ENCODE data around the gene DPP10.

DNA sequence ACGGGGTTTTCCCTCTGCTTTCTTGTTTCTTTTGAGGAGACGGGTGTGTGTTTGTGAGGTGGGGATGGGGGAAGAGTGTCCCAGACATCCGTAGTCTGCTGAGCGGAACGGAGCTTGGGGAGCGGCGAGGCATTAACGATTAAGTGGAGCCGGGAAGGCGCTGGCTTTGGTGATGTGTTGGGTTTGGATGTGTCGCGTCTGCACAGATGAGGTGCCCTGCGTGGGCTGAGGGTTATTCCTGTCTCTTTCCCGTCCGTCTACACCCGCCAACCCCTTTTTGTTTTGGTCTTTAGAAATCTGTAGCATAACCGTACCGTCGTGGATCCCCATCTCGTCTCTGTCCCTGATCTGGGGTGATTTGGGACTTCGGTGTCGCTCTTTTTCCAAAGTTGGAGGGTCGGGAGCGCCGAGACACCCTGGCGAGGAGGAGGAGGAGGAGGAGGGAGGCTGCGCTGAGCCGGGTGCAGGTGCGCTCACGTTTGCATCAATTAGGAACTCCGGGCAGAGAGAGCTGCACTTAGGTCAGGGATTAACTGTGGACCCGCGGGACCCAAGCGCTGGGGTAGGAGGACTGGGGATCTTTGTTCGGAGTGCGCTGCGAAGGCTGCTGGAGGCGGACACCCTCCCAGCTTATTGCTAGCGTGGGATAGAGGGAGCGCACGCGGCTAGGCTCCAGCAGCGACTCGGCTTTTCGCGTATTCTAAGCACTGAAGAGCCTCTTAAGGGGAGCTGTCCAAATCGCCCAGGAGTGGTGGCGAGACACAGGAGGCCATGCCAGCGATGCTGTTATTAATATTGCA, 720.3 kb downstream of the DPP10 start:
- TF ChIP-seq, protein P1, sequence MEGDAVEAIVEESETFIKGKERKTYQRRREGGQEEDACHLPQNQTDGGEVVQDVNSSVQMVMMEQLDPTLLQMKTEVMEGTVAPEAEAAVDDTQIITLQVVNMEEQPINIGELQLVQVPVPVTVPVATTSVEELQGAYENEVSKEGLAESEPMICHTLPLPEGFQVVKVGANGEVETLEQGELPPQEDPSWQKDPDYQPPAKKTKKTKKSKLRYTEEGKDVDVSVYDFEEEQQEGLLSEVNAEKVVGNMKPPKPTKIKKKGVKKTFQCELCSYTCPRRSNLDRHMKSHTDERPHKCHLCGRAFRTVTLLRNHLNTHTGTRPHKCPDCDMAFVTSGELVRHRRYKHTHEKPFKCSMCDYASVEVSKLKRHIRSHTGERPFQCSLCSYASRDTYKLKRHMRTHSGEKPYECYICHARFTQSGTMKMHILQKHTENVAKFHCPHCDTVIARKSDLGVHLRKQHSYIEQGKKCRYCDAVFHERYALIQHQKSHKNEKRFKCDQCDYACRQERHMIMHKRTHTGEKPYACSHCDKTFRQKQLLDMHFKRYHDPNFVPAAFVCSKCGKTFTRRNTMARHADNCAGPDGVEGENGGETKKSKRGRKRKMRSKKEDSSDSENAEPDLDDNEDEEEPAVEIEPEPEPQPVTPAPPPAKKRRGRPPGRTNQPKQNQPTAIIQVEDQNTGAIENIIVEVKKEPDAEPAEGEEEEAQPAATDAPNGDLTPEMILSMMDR (conservative IDR thresholded peaks at IDR 0.05; ENCODE audit: low read length), result no peak
- TF ChIP-seq EZH2phosphoT487 (IDR thresholded peaks at IDR 0.05; ENCODE audit: borderline replicate concordance), result no peak
